ENCODE results near the gene NTF4. TPM values are rescaled to one million over a fixed set of nuclear protein-coding genes. Genes with fewer than 3 reads are reported as not detected.
"Not testable (repeated sequence)": the region's sequence is repeated elsewhere in the genome, so short reads cannot be mapped to it uniquely, and the experiment has no call there.

The NTF4 gene
- total and polyA plus RNA-seq, 2 of the 4 experiments (the other 2 are of a cell fraction), result 0.09 to 0.18 TPM

- TF ChIP-seq CTCF (conservative IDR thresholded peaks at IDR 0.05; ENCODE audit: low read depth, low read length) (peak; percentile 58), SMC3 (IDR thresholded peaks at IDR 0.05; ENCODE audit: low read depth, low read length) (peak; percentile 51), RAD21 (IDR thresholded peaks at IDR 0.05; ENCODE audit: low read length) (peak; percentile 52)
- H3K18ac ChIP-seq (ENCODE audit: low read depth, low read length); H2AFZ ChIP-seq (replicated peaks; ENCODE audit: low read length, poor library complexity); H3K4ac ChIP-seq (ENCODE audit: low read depth, low read length); H3K4me1 ChIP-seq (ENCODE audit: control insufficient read depth, insufficient read depth, low read length); ATAC-seq (ENCODE audit: low read depth); H3K9me1 ChIP-seq (ENCODE audit: insufficient read depth, low read length); H3K79me1 ChIP-seq (ENCODE audit: low read depth in 1 of 2, low read length in 2 of 2); H3K23ac ChIP-seq (ENCODE audit: low read depth, low read length); H3K56ac ChIP-seq (ENCODE audit: extremely low read depth, insufficient read depth, low read length); H3K14ac ChIP-seq (replicated peaks; ENCODE audit: low read depth, low read length); POLR2A ChIA-PET (ENCODE audit: unreplicated experiment); H4K5ac ChIP-seq (ENCODE audit: low read depth, low read length); H2BK120ac ChIP-seq (ENCODE audit: low read depth, low read length); H3K9ac ChIP-seq (ENCODE audit: low read depth, low read length); H4K8ac ChIP-seq (ENCODE audit: low read depth in 2 of 2, low read length in 2 of 2); H4K91ac ChIP-seq (ENCODE audit: insufficient read depth, low read depth, low read length); H3K27ac ChIP-seq (ENCODE audit: insufficient read depth, low read length); H2BK5ac ChIP-seq (ENCODE audit: low read depth, low read length, poor library complexity, severe bottlenecking); in situ Hi-C loops (cut with MboI; ENCODE audit: low sequenced_read_pairs); H2BK15ac ChIP-seq (ENCODE audit: low read depth, low read length); BruUV-seq (replicated peaks); dilution Hi-C loops (cut with HindIII; ENCODE audit: low sequenced_read_pairs, unreplicated experiment); H2AK9ac ChIP-seq (replicated peaks; ENCODE audit: low read depth, low read length, poor library complexity); H2BK20ac ChIP-seq (ENCODE audit: low read depth, low read length); H4K20me1 ChIP-seq (ENCODE audit: insufficient read depth, low read length); H3K36me3 ChIP-seq (ENCODE audit: control insufficient read depth, insufficient read depth, low read length); H3K4me2 ChIP-seq (ENCODE audit: low read depth, low read length); H3K4me3 ChIP-seq (ENCODE audit: insufficient read depth, low read depth, low read length); H2AK5ac ChIP-seq (ENCODE audit: low read depth, low read length): not testable (repeated sequence)
- peaks cover 32% of the 10 kb centered on the region for H3K27me3 ChIP-seq (ENCODE audit: control insufficient read depth, insufficient read depth, low read length)
- DNase-seq, result peak; percentile 51
- peaks cover 13% of the 10 kb centered on the region for H3K9me3 ChIP-seq (ENCODE audit: control insufficient read depth, insufficient read depth, low read length)
- CTCF ChIA-PET, result interaction anchor here (0.8 to 1.8 kb wide), 4 partner anchors 8 to 82 kb away, joined by 3 to 4 read pairs (median 4); partner anchors contain the start of genes CGB7, GYS1, NTF4 and RUVBL2
- intact Hi-C loops (cut with micrococcal nuclease), result loop anchor here (1.0 to 5.0 kb wide), 2 partner anchors 70 to 83 kb away; partner anchors contain the start of genes GYS1 and RUVBL2
- WGBS, 2 experiments (ENCODE audit: extremely low coverage in 2 of 2, insufficient read length in 1 of 2), result no CpG with 5 or more reads among the region's 9 CpGs
These were observed 10.3 kb upstream of the NTF4 start for GRCh38 chr19:49074869-49075268.
